HG03064 (cell line): ENCODE results near the gene HMX3.

Experiments
- ATAC-seq: cut with Tn5 transposase; IDR thresholded peaks from one replicate; pipeline ENCODE4 v1.9.1; 2021; ENCODE audit warnings: low read depth; ENCODE audit not compliant: unreplicated experiment

HMX3 gene

GRCh38 chr10:123146894-123147634 is 11.3 kb downstream of the HMX3 start:
- ATAC-seq, result no peak

DNA sequence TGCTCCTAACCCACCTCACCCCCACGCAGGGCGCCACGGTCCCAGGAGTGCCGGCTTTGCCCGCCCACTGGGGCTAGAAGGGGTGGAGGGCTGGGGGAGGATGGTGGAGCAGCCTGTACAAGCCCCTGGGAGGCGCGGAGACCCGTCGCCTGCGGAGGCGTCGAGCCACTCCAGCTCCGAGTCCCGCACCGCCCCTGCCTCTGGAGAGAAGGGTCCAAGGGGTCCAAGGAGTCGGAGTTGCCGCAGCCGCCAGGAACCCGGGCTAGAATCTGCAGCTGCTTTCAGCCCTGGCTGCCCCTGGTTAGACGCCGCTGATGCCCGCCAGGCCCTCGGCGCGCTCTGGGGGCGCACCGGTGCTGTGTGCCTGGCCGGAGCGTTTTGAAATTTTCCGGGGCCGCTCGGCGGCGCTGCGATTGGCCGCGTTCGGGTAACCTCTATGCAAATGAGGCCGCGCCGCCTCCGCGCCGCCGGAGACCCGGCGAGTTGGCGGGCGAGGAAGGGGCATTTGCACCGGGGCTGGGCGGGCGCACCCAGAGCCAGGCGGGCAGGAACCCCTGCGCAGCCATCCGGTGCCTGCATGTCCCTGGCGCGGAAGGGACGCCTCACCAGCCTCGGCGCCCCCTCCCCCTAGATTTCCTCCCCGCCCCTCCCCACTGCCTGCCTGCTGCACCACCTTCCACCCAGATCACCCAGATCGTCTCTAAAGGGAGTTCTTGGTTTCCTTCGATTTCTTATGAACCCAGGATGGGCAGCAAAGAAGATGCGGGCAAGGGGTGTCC is 12.1 kb downstream of the HMX3 start, which contains the start of gene HMX2:
Gene HMX2, plus strand, starts transcription at position 502 of the 779 bp plus-strand sequence. Its CDS starts 243 bp downstream, at position 745.
- ATAC-seq, result no peak

DNA sequence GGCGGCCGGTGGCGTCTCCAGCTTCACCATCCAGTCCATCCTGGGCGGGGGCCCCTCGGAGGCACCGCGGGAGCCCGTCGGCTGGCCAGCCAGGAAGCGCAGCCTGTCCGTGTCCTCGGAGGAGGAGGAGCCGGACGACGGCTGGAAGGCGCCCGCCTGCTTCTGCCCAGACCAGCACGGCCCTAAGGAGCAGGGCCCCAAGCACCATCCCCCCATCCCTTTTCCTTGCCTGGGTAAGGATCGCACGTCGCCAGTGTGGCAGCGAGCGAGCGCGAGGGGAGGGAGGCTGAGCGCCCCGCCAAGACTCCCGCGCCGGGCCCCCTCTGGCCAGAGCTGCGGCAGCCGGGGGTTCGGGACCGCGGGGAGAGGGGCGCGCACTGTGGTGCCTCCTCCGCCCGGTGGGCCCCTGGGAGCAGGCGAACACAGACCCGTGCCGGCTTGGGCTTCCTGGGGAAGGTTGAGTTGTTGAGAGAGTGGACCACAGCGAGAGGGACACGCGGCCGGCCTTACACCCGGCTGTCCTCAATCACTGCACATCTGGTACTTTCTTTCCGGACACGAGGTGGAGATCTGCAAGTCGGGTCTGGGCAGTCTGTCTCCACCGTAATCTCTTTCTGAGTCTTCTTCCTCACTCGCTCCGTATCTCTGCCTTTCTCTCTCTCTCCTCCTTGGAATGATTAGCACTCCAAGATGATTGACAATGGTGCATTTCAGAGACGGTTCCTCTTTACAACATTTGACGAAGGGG is 12.8 kb downstream of the HMX3 start:
- no peak for ATAC-seq

GRCh38 chr10:123149162-123149567 is 13.4 kb downstream of the HMX3 start:
- no peak for ATAC-seq

- no peak for ATAC-seq
These were observed 13.9 kb downstream of the HMX3 start for GRCh38 chr10:123149568-123150270.

GRCh38 chr10:123150271-123150985 is 14.7 kb downstream of the HMX3 start:
- ATAC-seq, result no peak

DNA sequence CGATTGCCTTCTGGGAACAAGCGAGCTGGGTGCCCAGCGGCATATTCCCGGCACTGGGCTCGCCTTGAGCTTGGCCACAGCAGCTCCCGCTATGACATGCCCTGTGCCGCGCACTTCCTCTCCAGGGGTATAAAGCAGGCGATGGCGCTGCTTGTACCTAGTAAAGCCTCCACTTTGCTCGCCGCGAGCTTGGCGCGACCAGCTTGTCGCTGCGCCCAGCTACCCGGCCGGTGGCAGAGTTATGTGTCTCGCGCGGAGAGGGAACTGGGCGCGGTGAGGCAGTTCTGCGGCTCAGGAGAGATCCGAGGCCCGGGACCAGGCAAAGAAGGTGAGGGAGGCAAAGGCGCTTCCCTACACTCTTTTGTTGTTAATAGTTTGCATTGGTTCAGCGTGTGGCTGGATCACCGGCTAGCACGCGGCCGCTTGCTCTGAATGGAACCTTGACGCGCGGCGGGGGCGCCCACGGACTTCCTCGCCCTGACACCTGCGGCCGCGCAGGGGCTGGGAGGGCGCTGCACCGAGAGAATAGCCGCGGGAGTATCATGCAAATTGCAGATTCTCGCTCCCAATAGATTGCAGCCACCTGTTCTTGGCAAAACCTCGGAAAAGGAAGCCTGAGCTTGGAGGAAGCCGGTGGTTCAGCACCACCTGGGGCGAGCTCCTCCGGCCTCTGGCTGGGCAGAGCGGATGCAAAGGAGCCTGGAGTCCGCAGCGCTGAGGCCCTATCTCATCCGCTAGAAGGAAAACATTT is 15.4 kb downstream of the HMX3 start:
- ATAC-seq, result no peak

DNA sequence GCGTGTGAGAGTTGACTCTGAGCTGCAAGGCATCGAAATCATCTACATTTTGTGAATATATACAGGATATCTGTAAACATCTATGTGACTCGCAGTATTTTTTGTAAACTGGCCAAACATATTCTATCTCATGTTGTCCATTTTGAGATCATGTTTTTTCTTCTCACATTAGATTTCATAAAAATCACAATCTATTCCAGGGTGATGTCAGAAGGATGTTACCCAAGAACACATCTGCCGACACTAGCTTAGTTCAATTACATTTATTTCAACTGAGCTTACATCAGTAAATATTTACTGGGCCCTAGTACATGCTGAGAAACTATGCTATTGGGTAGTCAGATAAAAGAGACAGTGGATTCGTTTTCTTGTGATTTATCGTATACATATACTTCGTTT is 16.0 kb downstream of the HMX3 start:
- no peak for ATAC-seq

- no peak for ATAC-seq
These were observed 17.8 kb downstream of the HMX3 start for GRCh38 chr10:123153486-123154091.

DNA sequence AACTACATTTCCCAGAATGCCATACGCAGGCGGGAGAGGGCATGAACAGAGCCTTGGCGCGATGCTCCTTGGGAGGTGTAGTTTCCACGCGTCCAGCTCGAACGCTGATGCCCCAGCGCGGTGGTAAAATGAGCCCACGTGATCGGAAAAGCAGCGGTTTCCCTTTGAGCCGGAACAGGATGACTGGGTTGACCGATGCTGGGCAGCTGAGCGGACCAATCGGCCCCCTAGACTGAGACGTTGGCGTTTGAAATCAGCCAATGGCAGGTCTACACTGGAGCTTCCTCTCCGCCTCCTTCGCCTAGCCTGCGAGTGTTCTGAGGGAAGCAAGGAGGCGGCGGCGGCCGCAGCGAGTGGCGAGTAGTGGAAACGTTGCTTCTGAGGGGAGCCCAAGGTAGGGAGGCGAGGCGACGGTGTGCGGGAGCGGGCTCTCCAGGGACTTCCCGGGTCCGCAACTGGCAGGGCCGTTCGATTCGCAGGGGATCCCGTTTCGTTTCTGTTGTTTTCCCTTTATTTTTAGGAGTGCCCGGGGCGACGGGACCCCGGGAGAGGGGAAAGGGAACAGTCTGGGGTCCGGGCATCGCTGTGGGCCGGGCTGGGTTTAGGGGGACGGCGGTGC is 18.4 kb downstream of the HMX3 start, which contains the start of gene BUB3:
Gene BUB3, plus strand, starts transcription at position 311 of the 619 bp plus-strand sequence. CDS start 516 bp downstream, outside the sequence.
- peak; percentile 94 for ATAC-seq

DNA sequence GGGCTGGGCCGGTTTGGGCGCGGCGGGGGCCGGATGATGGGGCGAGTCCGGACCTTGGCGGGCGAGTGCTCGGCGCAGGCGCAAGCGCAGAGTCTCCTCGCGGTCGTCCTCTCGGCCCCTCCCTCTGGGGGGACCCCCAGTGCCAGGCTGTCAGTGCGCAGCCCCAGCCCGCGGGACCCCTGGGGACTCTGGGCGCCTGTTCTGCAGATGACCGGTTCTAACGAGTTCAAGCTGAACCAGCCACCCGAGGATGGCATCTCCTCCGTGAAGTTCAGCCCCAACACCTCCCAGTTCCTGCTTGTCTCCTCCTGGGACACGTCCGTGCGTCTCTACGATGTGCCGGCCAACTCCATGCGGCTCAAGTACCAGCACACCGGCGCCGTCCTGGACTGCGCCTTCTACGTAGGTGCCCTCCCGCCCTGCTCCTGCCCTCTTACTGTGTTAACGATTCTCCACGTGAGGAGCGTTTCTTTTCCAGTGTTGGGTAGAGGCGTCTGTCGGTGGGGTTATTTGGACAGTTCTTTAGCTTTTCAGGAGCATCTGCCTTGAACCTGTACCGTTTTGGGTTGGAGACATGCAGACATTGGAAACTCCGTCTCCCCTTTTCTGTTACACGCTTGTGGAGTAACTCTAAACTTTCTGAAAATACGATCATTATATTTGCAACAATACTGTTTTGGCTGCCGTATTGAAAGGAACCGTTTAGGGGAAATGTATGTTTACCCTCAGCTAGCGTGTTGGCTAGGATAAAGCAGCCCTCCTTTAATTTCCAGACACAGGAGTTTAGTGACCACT is 19.1 kb downstream of the HMX3 start:
- ATAC-seq, result peak; percentile 54

- no peak for ATAC-seq
These were observed 20.3 kb downstream of the HMX3 start for GRCh38 chr10:123156078-123156477.

- ATAC-seq, result no peak
These were observed 21.4 kb downstream of the HMX3 start for GRCh38 chr10:123157210-123157609.

DNA sequence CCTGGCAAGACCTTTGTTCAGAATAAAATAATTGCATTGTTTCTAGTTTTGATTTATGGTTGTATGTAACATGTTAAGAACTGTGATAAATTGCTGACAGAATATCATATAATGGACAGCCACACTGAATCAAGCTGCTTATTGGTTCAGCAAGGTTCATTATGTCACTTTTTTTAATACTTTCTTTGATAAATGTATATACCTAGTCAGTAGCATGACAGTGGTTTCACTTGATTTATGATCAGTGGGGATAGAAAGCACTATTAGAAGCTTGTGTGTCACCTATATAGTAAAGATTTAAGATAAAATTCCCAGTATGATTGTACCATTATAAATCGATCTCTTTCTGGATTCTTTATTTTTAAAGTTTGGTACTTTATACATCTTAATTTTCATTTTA is 22.9 kb downstream of the HMX3 start:
- no peak for ATAC-seq

DNA sequence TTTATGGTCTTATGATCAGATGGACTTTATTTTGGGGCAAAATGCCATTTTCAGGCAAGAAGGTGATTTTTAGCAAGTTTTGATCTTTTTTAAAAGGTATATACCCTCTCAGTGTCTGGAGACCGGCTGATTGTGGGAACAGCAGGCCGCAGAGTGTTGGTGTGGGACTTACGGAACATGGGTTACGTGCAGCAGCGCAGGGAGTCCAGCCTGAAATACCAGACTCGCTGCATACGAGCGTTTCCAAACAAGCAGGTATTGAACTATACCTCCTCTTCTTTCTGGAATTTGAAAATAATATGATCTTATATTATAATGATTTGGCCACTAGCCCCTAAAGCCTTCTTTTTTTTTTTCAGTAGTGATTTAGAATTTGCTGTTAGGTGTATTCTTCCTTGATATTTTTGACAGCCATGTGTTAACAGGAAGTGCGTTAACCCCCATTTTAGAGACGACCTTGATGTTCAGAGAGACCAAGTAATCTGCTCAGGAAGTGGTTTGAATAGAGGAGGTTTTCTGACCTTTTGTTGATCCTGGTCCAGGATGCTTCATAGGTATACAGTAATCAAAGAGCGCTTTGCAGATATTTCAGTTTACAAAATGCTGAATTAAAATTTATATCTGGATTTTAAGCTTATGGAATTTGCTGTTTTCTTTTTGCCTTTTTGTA is 24.7 kb downstream of the HMX3 start:
- no peak for ATAC-seq

GRCh38 chr10:123164319-123164718 is 28.5 kb downstream of the HMX3 start:
- ATAC-seq, result no peak
